Colon (tissue), 2 donors: ENCODE measurements around the gene APOO.
"Not testable (repeated sequence)": the region's sequence is repeated elsewhere in the genome, so short reads cannot be mapped to it uniquely, and the experiment has no call there.

ENCODE experiments used
- FAIRE-seq: peaks from 2 replicates; lab custom pipeline; 2012; peaks lifted over from hg19 to GRCh38; lab: Jason Lieb, UNC
- donor health status: control.
- donor health status: control.

The APOO gene

DNA sequence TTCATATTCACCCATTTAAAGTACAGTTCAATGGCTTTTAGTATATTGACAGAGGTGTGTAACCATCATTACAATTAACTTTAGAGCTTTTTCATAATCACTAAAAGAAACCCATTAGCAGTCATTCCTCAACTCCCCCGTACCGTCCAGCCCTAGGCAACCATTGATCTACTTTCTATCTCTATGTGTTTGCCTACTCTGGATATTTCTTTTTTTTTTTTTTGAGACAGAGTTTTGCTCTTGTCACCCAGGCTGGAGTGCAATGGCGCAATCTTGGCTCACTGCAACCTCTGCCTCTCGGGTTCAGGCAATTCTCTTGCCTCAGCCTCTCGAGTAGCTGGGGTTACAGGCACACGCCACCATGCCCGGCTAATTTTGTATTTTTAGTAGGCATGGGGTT is 48.5 kb downstream of the APOO start:
- FAIRE-seq, result not testable (repeated sequence)

DNA sequence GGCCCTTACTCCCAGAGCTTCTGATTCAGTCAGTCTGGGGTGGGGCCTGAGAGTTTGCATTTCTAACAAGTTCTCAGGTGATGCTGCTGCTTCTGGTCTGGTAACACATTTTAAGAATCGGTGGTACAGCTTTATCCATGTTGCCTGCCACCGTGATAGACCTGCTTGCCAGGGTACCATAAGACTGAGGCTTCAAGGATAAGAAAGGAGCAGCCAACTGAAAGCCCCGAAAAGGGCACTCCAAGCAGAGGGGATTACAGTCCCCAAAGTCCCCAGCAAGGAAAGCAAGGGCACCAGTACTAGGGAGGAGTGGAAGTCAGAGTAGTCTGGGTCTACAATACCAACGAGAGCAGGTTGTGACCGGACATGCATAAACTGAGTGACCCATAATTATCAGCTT is 49.8 kb downstream of the APOO start:
- FAIRE-seq, result no peak

DNA sequence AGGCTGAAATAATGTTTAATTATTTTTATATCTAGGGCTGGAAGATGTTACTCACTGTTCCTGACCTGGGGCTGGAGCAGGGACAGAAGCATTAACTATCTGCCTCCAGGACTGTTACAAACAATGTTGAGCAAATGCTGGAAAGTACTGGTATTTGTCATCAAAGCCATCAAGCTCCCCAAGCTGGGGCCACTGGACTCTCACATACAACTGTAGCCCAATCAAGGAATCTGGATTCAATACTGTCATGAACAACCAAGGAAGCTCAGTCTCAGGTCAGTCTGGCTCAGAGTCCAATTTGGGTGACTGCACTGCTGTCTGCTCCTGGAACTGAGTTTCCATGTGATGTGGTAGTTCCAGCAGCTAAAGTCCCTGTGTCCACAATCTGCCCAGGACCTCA is 50.4 kb downstream of the APOO start:
- FAIRE-seq, result no peak

DNA sequence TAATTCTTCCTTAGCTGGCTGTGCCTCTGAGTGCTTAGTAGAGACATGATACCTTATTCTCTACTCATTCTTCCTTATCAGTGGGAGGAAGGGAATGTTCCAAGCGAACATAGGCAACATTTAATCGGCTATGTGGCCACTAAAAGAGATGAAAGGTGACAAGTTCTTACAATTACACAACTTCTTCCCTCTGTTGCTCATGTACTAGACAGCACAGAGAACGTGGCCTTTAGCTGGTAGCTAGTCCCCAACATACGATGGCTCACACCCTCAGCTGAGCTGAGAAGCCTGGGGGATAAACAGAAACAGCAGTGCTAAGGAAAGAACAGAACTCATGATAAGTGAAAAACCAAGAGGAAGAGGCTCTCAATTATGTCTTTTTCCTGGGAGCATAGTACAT is 52.2 kb downstream of the APOO start:
- no peak for FAIRE-seq

DNA sequence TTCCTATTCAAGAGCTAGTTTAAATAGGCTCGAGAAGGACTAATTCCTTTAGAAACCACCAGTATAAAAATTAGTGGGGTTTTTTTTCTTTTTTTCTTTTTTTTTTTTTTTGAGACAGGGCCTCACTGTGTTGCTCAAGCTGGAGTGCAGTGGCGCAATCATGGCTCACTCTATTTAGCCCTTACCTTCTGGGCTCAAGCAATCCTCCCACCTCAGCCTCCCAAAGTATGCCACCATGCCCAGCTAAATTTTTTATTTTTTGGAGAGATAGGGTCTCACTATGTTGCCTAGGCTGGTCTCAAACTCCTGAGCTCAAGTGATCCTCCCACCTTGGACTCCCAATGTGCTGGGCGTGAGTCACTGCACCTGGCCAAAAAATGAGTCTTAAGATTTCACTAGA is 52.8 kb downstream of the APOO start:
- no peak for FAIRE-seq

DNA sequence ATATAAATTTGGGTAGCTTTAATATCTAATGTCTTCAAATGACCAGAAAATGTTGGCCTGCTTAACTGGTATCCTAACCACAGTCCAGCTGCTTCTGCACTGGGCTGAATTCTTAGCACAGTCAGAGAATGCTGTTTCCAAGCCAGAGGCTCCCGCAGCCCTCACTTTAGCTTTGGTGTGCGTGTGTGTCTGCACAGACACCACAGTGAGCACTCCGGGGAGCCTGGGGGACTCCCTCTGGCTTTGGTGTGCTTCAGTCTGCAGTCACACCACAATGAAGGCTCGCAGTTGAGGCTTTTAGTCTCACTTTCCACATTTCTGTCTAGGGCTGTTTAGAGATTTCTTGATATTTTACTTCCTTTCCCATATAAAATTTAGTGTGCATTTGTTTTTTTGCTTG is 53.6 kb downstream of the APOO start:
- FAIRE-seq, result no peak

DNA sequence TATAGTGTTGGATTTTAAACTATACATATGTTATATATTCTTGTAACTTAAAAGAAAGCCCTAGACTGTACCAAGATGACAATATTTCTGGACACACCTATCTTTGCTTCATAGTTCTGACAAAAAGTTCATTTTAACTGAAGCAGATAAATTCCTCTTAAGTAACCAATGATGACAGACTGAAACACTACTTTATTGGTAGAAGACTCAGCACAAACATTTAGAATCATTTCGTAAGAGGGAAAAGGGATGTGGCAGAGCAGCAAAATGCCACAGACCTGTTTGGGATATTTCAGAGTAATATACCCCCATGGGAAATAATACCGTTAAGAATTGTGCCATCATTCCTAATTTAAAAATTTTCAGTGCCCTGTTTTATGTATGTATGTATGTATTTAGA is 56.2 kb downstream of the APOO start:
- FAIRE-seq, result no peak

DNA sequence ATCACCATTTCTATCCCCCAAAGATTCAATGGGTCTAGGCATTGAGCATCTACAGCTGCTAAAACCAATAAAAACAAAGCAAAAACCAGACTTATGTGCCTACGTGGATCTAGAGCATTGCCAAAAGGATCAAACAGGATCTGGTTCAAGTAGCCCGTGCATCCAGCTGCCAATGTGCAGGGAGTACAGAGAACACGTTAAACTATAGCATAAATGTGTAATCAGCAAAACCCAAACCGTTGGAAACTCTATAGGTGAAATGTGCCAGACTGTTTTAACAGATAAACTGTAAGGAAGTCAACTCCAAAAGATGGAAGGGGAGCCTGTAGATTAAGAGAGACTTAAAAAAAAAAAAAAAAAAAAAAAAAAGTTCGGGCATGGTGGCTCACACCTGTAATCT is 58.5 kb downstream of the APOO start:
- no peak for FAIRE-seq

DNA sequence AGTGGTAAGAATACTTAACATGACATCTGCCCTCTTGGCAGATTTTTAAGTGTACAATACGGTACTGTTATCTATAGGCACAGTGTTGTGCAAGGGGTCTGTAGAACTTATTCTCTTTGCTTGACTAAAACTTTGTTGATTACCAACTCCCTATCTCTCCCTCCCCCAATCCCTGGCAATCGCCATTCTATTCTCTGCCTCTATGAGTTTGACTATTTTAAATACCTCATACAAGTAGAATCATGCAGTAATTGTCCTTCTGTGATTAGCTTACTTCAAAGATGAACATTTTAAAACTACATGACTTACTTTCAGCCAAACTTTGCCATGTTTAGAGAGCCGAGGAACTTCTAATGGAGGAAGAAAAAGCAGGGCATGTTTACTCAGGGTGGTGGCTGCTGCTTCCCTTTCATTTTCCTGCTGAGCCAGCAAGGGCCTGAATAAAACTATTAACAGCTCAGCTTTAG is 62.4 kb downstream of the APOO start:
- no peak for FAIRE-seq

DNA sequence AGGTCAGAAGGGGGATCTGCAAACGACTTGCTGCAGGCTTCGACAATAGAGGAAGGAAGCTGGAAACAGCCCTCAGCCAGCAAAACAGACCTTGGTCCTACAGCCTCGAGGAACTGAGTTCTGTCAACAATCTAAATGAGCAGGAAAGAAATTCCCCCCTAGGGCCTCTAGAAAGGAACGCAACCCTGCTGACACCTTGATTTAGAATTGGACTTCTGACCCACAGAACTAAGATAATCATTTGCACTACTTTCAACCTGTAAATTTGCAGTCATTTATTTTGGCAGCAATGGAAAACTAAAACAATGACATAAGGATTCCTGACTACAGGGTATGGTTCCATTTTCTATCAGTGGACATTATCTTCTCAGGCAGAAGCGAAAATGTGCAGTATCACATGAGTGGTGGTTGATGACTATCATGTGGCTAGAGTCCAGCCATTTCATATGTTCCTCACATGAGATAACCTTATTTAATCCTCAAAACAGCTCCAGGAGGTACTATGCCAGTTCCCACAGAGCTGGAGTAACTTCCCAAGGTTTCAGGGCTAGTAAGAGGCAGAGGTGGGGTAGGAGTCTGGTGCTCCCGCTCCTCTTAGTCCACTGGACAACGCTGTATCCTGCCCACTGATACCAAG is 63.1 kb downstream of the APOO start:
- no peak for FAIRE-seq

DNA sequence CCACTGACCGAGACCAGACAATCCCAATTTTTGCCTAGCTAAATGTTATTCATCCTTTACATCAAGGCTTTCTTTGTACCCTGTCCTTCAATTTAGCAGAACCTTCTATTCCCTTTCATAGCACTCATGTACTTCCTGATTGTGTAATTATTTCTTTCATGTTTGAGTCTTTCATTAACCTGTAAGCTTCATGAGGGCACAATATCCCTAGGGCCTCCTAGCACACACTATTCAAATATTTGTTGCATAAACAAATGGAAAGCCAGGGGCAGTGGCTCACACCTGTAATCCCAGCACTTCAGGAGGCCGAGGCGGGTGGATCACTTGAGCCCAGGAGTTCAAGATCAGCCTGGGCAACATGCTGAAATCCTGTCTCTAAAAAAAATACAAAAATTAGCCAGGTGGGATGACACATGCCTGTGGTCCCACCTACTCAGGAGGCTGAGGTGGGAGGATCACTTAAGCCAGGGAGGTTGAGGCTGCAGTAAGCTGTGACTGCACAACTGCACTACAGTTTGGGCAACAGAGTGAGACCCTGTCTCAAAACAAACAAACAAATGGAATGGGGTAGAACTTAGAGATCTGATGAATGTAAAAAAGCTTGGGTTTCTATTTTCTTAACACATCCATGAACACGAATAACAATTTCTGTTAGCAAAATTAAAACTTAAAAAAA is 65.8 kb downstream of the APOO start:
- FAIRE-seq, result no peak

DNA sequence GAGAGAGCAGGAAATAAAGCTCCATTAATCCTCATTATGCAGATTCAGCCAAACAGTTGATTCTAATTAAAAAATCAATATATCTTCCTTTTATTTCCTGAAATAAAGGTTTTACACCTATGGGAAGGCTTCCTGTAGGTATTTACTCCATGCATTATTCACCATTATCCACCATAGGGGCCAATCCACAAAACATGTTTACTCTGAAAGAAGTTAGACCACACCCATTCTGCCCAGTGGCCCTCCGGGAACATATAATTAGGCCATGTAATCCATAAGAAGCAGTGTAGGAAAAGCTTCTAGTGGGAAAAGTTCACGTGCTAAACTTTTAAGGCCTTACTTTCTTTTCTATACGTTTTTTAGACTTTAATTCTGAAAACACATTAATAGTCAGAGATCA is 67.1 kb downstream of the APOO start:
- no peak for FAIRE-seq

DNA sequence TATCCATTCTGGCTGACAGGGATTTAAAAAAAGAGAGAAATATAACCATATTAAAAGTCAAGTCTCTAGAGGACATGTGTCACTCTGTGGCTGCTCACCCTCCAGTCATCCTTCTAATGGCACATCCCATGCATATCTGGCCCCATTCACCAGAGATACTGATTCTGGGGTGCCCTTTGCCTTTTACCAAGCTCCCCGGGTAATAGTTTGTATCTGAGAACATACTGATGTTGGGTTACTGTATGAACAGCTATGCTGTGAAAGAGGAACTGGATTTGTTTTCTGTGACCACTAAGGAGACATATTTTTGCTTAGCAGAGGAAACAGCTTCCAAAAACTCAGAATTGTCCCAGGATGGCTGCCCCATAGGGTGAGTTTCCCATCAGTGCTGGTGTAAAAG is 68.8 kb downstream of the APOO start:
- no peak for FAIRE-seq

DNA sequence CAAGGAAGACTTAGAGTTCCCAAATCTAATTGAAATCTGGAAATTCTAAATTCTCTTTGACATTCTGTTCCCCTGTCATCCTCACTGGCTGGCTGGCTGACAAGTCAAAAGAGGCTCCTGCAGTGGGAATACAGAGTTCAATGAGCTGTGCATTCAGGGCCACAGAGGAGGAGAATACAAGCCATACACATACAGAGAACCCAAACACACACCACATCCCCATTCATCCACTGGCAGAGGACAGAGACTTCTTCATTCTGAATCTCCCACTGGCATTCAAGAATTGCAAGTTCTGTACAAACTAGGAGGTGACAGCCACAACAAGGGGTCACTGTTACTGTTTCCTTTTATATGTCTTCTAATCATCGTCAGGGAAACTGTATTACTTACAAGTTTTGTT is 75.0 kb downstream of the APOO start:
- no peak for FAIRE-seq

DNA sequence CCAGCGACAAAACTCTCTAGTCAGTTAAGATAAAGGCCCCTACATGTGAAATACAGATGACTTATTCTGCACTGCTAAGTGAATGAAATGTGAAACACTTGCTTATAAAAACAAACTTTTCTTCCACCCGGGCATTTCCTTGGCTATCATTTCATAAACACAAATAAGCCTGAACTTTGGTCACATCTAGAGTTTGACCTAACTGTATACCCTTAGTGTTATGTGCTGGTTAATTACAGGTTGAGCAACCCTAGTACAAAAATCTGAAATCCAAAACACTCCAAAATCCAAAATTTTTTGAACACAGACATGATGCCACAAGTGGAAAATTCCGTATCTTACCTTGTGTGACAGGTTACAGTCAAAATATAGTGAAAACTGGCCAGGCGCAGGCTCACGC is 78.9 kb downstream of the APOO start:
- peak; percentile 33 for FAIRE-seq

DNA sequence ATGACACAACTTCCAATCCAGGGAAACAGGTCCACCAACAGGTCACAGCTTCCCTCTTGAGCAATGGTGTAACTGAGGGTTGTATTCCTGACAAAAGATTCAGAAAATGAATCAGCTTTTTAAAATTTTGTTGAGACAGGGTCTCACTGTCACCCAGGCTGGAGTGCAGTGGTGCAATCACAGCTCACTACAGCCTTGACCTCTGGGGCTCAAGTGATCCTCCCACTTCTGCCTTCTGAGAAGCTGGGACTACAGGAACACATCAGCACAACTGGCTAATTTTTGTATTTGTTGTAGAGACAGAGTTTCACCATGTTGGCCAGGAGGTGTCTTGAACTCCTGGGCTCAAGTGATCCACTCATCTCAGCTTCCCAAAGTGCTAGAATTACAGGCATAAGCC is 81.1 kb downstream of the APOO start:
- no peak for FAIRE-seq

DNA sequence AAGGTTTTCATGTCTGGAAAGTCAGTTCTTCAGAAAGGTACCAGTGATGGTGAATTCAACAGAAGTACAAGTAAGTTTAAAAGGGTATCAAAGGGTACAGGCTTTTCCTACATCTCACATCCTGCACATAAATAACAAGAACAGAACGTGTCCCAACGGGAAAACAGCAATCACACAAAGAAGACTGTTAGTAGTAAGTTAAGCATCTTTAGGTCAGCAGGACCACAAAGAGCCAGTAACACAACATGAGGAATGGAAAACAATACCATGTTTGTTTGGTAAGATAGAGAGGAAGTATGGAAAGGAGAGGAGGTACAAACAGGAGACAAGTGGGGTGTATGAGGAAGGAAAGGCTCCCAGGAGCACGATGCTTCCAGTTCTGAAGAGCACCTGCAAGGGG is 81.5 kb downstream of the APOO start:
- no peak for FAIRE-seq

DNA sequence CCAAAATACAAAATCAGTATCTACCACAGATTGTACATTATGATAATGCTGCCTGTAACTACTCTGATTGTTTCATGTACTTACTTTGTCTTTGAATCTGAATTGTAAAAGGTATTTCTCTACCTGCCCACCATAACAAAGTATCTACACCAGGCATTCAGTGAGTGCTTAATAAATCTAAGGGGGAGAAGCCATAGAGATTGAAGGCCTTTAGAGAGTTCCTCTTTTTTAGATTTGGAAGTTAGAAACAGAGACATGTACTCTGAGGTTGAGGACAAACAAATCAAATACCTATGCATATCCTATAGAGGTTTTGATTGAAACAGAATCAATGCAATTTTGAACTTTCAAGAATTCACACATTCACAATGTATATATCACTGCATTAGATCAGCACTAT is 82.1 kb downstream of the APOO start:
- no peak for FAIRE-seq

DNA sequence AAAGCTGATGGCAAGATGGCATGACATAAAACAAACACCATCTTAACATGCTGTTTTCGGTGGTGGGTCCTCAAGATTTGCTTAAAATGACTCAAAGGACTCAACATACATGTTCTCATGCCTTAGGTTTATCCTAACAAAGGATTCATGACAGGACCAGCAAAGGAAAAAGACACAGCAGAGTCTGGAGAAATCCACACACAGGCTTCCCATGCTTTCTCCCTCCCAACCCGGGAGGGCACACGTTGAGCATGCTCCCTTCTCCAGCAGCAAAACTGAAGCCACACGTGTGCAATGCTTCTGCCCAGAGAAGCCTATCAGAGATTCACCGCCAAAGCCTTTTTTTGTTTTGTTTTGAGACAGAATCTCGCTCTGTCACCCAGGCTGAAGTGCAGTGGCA is 84.9 kb downstream of the APOO start:
- FAIRE-seq, result no peak

DNA sequence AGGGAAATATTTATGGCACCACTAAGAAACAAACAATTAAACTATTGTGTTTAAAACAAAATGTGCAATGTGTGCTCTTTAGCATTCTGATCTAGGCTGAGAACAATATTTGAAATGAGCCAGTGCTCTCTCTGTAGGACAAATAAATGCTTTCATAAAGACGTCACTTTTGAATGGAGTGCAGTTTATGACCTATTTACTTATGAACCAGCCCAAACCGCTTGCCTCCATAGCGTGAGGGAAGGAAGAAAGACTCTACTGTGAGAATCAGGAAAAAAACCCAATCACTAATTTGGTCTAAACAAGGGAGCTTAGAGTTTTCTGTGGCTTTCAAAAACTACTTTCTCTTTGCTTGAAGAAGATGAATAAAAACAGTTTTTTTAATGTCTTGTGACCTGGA is 85.3 kb downstream of the APOO start:
- peak; percentile 89 for FAIRE-seq

DNA sequence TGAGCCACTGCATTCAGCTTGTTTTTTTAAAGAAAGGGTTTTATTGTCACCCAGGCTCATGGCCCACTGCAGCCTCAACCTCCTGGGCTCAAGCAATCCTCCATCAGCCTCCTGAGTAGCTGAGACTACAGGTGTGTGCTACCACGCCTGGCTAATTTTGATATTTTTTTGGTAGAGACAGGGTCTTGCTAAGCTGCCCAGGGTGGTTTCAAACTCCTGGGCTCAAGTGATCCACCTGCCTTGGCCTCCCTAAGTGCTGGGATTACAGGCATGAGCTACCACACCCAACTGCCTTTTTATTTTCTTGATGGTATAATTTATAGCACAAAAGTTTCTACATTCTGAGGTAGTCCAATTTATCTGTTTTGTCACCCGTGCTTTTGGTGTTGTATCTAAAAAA is 85.9 kb downstream of the APOO start:
- no peak for FAIRE-seq

DNA sequence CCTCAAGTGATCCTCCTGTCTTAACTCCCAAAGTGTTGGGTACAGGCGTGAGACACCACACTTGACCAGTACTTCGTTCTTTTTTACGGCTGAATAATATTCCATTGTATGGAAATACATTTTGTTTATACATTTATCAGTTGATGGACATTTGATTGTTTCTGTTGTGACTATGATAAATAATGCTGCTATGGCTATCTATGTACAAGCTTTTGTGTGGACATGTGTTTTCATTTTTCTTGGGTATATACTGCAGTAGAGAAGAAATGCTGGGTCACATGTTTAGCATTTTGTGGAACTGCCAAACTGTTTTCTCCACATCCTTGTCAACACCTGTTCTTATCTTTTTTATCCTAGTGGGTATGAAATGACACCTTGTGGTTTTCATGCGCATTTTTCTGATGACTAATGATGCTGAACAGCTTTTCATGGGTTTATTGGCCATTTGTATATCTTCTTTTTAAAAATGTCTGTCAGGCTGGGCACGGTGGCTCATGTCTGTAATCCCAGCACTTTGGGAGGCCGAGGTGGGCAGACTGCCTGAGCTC is 87.4 kb downstream of the APOO start:
- no peak for FAIRE-seq

DNA sequence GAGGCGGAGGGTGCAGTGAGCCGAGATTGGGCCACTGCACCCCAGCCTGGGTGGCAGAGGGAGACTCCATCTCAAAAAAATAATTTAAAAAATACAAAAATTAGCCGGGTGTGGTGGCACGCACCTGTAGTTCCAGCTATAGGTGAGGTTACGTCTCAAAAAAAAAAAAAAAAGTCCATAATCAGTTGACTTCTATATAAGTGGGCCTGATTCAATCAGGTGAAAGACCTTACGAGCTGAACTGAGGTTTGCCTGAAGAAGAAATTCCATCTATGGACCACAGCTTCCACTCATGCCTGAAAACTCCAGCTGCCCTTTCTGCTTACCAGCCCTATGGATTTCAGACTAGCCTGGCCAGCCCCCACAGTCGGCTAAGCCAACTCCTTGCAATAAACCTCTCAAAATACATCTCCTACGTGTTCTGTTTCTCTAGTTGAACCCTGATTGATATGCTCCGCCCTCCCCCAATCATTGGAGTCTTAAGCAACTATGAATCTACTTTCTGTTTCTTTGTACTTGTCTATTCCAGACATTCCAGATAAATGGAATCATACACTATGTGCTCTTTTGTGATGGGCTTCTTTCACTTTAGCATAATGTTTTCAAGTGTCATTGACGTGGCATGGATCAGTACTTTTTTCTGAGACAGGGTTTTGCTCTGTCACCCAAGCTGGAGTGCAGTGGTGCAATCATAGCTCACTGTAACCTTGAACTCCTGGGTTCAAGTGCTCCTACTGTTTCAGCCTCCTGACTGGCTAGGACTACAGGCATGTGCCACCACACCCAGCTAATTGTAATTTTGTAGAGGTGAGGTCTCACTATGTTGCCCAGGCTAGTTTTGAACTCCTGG is 88.1 kb downstream of the APOO start:
- no peak for FAIRE-seq
